Thoracic aorta (tissue), 2 donors: ENCODE measurements around the gene PTK7. TPM values are rescaled to one million over a fixed set of nuclear protein-coding genes. Genes with fewer than 3 reads are reported as not detected.

Experiments used
- ATAC-seq: fragments of 150-250 bp; one replicate; pipeline ENCODE4 v1.8.0; 2017; ENCODE audit warnings: low read depth; ENCODE audit not compliant: insufficient number of reproducible peaks, low FRiP score
- DNase-seq: peaks from one replicate; pipeline ENCODE4 v3.0.0-alpha.2; 2020; ENCODE audit warnings: low spot score
- H3K27ac ChIP-seq, 2 donors: fragments of 200-600 bp; sonication (generic); 1 replicate in 1 of 2; 2 replicates in 1 of 2; pipeline ENCODE4 v1.5.1; 2016; ENCODE audit warnings: mild to moderate bottlenecking in 2 of 2, moderate library complexity in 2 of 2
- H3K27me3 ChIP-seq: fragments of 200-600 bp; sonication (generic); replicated peaks from 2 replicates; pipeline ENCODE4 v1.6.0; 2016; ENCODE audit warnings: mild to moderate bottlenecking; ENCODE audit not compliant: insufficient read depth
- H3K36me3 ChIP-seq: fragments of 200-600 bp; sonication (generic); one replicate; pipeline ENCODE4 v1.5.1; 2016
- H3K4me1 ChIP-seq, 2 donors: fragments of 200-600 bp; sonication (generic); 1 replicate in 1 of 2; 2 replicates in 1 of 2; pipeline versions ENCODE4 v1.5.1 to v1.6.0; 2016; ENCODE audit warnings: low read depth in 2 of 2, mild to moderate bottlenecking in 1 of 2; ENCODE audit not compliant: control insufficient read depth in 1 of 2
- H3K4me3 ChIP-seq: fragments of 200-600 bp; sonication (generic); 2 replicates; pipeline ENCODE4 v1.5.1; 2016; ENCODE audit warnings: mild to moderate bottlenecking
- H3K9me3 ChIP-seq: fragments of 200-600 bp; sonication (generic); 2 replicates; pipeline ENCODE4 v1.5.1; 2016
- total RNA-seq, 2 donors: library from RNA; depleted of rRNA; stranded (reverse); fragments of >200 nt; gene quantifications; one replicate each; pipeline versions ENCODE4 v1.1.0 to v1.2.3, GENCODE V29; 2016
- TF ChIP-seq, protein P1 (sequence below): fragments of 200-600 bp; sonication (generic); IDR thresholded peaks from one replicate; pipeline ENCODE4 v1.5.1; 2019; ENCODE audit warnings: antibody characterized with exemption

PTK7 gene
- total RNA-seq, 2 donors from 2014 or later = 4.5 to 6.8 TPM

DNA sequence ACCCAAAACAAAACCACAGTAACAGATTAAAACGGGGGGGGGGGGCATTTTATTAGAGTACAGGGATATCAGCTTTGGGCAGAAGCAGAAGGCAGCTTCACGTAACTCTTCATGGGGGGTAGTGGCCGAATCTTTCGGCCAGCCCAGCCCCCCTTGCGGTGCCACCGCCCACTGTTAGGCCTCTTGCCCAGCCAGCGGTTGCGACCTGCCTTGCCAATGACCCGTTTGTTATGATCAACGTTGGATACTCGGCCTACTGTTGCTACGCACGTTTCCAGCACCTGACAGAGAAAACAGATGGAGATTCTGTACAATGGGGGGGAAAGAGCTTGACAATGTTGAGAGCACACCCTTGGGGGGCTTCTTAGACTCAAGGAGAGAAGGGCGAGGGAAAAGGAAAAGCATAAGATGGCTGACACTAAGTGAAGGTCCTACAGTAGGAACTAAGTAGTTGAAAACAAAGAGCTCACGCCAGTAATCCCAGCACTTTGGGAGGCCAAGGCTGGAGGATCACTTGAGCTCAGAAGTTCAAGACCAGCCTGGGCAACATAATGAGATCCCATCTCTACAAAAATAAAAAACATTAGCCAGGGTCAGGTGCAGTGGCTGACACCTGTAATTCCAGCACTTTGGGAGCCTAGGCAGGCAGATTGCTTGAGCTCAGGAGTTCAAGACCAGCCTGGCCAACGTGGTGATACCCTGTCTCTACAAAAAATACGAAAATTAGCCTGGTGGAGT is 21.7 kb upstream of the PTK7 start:
- peaks cover 9% of the 10 kb centered on the region for H3K36me3 ChIP-seq
- DNase-seq = no peak
- no peak for ATAC-seq
- H3K27me3 ChIP-seq = no peaks in the 10 kb centered on the region
- peak overlapping the region; percentile 77 for H3K4me3 ChIP-seq
- no peaks in the 10 kb centered on the region for H3K9me3 ChIP-seq
- TF ChIP-seq, protein P1, sequence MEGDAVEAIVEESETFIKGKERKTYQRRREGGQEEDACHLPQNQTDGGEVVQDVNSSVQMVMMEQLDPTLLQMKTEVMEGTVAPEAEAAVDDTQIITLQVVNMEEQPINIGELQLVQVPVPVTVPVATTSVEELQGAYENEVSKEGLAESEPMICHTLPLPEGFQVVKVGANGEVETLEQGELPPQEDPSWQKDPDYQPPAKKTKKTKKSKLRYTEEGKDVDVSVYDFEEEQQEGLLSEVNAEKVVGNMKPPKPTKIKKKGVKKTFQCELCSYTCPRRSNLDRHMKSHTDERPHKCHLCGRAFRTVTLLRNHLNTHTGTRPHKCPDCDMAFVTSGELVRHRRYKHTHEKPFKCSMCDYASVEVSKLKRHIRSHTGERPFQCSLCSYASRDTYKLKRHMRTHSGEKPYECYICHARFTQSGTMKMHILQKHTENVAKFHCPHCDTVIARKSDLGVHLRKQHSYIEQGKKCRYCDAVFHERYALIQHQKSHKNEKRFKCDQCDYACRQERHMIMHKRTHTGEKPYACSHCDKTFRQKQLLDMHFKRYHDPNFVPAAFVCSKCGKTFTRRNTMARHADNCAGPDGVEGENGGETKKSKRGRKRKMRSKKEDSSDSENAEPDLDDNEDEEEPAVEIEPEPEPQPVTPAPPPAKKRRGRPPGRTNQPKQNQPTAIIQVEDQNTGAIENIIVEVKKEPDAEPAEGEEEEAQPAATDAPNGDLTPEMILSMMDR = no peak
- peaks cover 11 to 38% of the 10 kb centered on the region in 2 donors for H3K4me1 ChIP-seq
- peak overlapping the region; percentile 81 to 89 for H3K27ac ChIP-seq

DNA sequence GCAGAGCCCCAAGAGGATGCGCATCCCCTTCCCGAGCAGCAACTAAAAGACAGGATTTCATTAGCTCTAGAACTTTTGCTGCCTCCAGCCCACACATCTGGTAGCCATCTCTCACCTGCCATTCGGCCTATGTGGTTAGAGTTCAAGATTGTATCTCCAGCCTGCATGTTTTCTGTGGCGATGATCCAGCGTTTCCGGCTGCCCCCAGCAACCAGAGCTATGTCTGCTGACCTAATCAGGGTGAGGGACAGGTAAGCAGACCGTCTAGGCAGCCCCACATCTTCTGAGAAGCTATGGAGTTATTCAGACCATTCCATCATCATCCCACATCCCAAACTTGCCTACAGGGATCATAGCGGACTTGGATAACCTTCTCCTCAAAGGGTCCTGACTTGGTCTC is 20.1 kb upstream of the PTK7 start:
- H3K36me3 ChIP-seq = peaks cover 5% of the 10 kb centered on the region
- no peaks in the 10 kb centered on the region for H3K9me3 ChIP-seq
- no peaks in the 10 kb centered on the region for H3K27me3 ChIP-seq
- TF ChIP-seq, protein P1 = no peak
- H3K4me3 ChIP-seq = no peak overlapping the region
- ATAC-seq = no peak
- H3K27ac ChIP-seq = no peak overlapping the region
- DNase-seq = no peak
- peaks cover 14 to 50% of the 10 kb centered on the region in 2 donors for H3K4me1 ChIP-seq

DNA sequence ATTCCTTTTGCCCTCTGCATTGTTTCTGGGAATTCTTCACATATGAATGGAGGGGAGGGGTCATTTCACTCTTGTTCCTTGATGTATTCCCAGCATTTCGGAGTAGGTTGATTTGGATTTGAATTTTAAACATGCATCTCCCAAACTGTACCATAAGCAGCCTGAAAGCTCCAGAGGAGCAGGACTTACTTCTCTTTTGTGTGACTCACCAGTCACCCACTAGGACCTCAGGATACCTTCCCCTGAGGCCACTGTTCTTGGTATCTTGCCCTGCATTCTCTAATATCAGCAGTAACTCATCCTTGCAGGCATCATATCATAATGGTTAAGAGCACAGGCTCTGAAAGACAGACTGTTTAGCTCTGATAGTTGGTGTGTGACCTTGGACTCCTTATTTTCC is 17.6 kb upstream of the PTK7 start:
- H3K27me3 ChIP-seq = no peaks in the 10 kb centered on the region
- H3K36me3 ChIP-seq = peaks cover 5% of the 10 kb centered on the region
- DNase-seq = no peak
- H3K27ac ChIP-seq = peak overlapping the region; percentile 73 to 91
- H3K9me3 ChIP-seq = no peaks in the 10 kb centered on the region
- TF ChIP-seq, protein P1 = no peak
- no peak for ATAC-seq
- peak overlapping the region; percentile 80 for H3K4me3 ChIP-seq
- peaks cover 14 to 33% of the 10 kb centered on the region in 2 donors for H3K4me1 ChIP-seq

DNA sequence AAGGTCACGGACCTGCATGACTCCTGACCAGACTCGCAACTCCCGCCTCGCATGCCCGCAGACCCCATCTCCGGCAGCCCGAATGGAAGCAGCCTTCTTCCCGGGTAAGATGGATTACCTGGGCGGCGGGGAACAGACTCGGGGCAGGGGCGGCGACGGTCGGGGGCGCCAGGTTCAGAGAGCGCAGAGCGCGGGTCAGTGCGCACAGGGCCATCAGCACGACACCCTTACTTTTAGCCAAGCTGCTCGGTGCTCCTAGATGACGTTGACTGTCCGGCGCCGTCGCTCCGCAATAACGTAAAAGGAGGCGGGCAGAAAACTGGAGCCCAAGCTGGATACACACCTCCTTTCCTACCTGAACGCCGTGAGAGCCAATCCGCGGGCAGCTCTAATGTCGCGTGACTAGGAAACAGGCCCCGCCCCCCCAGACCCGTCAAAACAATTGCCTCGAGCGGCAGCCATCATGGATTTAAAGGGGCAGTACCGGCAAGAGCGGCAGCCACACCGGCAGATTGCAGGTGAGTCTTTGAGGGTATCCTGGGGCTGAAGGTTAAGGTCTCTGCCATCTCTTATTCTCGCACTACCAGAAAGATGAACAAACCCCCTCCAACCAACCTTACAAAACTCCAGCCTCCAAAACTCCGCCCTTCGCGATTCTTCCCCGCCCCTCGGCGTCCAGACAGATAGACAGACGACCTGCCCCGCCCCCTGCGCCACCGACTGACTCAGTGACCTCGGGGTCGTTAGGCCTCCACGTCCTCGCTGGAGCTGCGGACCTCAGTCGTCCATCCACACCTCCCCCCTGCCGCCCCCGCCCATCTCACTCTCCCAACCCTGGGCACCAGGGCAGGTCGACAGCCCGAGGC is 16.7 kb upstream of the PTK7 start, which contains the start of the genes KLC4 and MRPL2:
KLC4 (plus strand) TSS at position 464 of the 866 bp plus-strand sequence. CDS start 1,705 bp downstream, outside the sequence.
MRPL2 (minus strand) TSS at position 267 of the 866 bp plus-strand sequence; CDS start at position 214, 53 bp downstream.
- H3K27ac ChIP-seq = peak within 1 kb of the TSS; percentile 73 to 91
- no peaks in the 10 kb centered on the region for H3K27me3 ChIP-seq
- H3K9me3 ChIP-seq = no peaks in the 10 kb centered on the region
- peaks cover 5% of the 10 kb centered on the region for H3K36me3 ChIP-seq
- peak within 1 kb of the TSS; percentile 80 for H3K4me3 ChIP-seq
- TF ChIP-seq, protein P1 = no peak
- peak; percentile 95 for DNase-seq
- ATAC-seq = peak; percentile 96
- H3K4me1 ChIP-seq = peaks cover 9 to 28% of the 10 kb centered on the region in 2 donors
